Neuronal stem cell (in vitro differentiated cells): ENCODE measurements around the gene RPS6KA2.
A peak's percentile ranks its signal among the peaks of the same experiment; 100 is the strongest.

ENCODE experiments used
- DNase-seq: peaks from one replicate; pipeline ENCODE4 v3.0.0-alpha.2; 2013; ENCODE audit warnings: low spot score
- H2AFZ ChIP-seq: one replicate; pipeline ENCODE4 v1.6.1; 2013; ENCODE audit warnings: mild to moderate bottlenecking, low read length, inconsistent platforms
- H2AK5ac ChIP-seq: 2 replicates; pipeline ENCODE4 v1.6.1; 2013; ENCODE audit warnings: low read depth, mild to moderate bottlenecking, inconsistent platforms, low read length, moderate library complexity, mixed read lengths
- H2BK120ac ChIP-seq: 2 replicates; pipeline ENCODE4 v1.6.1; 2013; ENCODE audit warnings: low read depth, mild to moderate bottlenecking, inconsistent platforms, low read length, moderate library complexity, mixed read lengths
- H2BK12ac ChIP-seq: one replicate; pipeline ENCODE4 v1.6.1; 2013; ENCODE audit warnings: low read length, inconsistent platforms
- H2BK15ac ChIP-seq: 2 replicates; pipeline ENCODE4 v1.6.1; 2013; ENCODE audit warnings: mild to moderate bottlenecking, low read length, inconsistent platforms, mixed read lengths
- H2BK5ac ChIP-seq: one replicate; pipeline ENCODE4 v1.6.1; 2013; ENCODE audit warnings: inconsistent platforms, mild to moderate bottlenecking, low read length, moderate library complexity
- H3K14ac ChIP-seq: one replicate; pipeline ENCODE4 v1.6.1; 2013; ENCODE audit warnings: low read length, inconsistent platforms
- H3K18ac ChIP-seq: 2 replicates; pipeline ENCODE4 v1.6.1; 2013; ENCODE audit warnings: low read length, inconsistent platforms
- H3K23ac ChIP-seq: 2 replicates; pipeline ENCODE4 v1.6.1; 2013; ENCODE audit warnings: low read depth, mild to moderate bottlenecking, mixed read lengths, low read length, inconsistent platforms; ENCODE audit not compliant: poor library complexity
- H3K27ac ChIP-seq: replicated peaks from 3 replicates; pipeline ENCODE4 v1.5.1; 2013; ENCODE audit warnings: low read length, inconsistent platforms
- H3K27me3 ChIP-seq, 3 experiments: 2 replicates each; pipeline ENCODE4 v1.6.1; 2013; ENCODE audit warnings: low read length in 3 of 3, mild to moderate bottlenecking in 2 of 3, inconsistent platforms in 1 of 3, low read depth in 1 of 3, mixed read lengths in 1 of 3, moderate library complexity in 1 of 3; ENCODE audit not compliant: control insufficient read depth in 3 of 3, insufficient read depth in 3 of 3
- H3K36me3 ChIP-seq, 2 donors: replicated peaks in 1 of 2; 2 replicates each; pipeline ENCODE4 v1.6.1; 2013; ENCODE audit warnings: low read length in 2 of 2; ENCODE audit not compliant: control insufficient read depth in 2 of 2, insufficient read depth in 2 of 2
- H3K4ac ChIP-seq: 2 replicates; pipeline ENCODE4 v1.6.1; 2013; ENCODE audit warnings: inconsistent platforms, mild to moderate bottlenecking, low read length, moderate library complexity
- H3K4me1 ChIP-seq, 2 donors: 1 replicate in 1 of 2; 2 replicates in 1 of 2; pipeline ENCODE4 v1.6.1; 2013; ENCODE audit warnings: low read length in 2 of 2, low read depth in 1 of 2; ENCODE audit not compliant: control insufficient read depth in 2 of 2, insufficient read depth in 1 of 2
- H3K4me2 ChIP-seq: one replicate; pipeline ENCODE4 v1.6.1; 2013; ENCODE audit warnings: mild to moderate bottlenecking, low read length, inconsistent platforms; ENCODE audit not compliant: insufficient read depth, poor library complexity, severe bottlenecking
- H3K4me3 ChIP-seq, 2 donors: 2 replicates each; pipeline ENCODE4 v1.5.1; 2013; ENCODE audit warnings: low read length in 2 of 2, mild to moderate bottlenecking in 2 of 2, inconsistent platforms in 1 of 2, moderate library complexity in 1 of 2
- H3K79me1 ChIP-seq: one replicate; pipeline ENCODE4 v1.6.1; 2013; ENCODE audit warnings: low read depth, mild to moderate bottlenecking, inconsistent platforms, low read length, moderate library complexity
- H3K9ac ChIP-seq: one replicate; pipeline ENCODE4 v1.6.1; 2013; ENCODE audit warnings: mild to moderate bottlenecking, low read depth, low read length, inconsistent platforms; ENCODE audit not compliant: poor library complexity
- H3K9me3 ChIP-seq, 2 donors: replicated peaks in 1 of 2; 2 replicates each; pipeline versions ENCODE3 to v1.6.1; 2013; ENCODE audit warnings: low read length in 2 of 2, mild to moderate bottlenecking in 2 of 2, inconsistent platforms in 1 of 2, low read depth in 1 of 2, mixed read lengths in 1 of 2, moderate library complexity in 1 of 2; ENCODE audit not compliant: control insufficient read depth in 2 of 2, insufficient read depth in 1 of 2
- H4K8ac ChIP-seq: one replicate; pipeline ENCODE4 v1.6.1; 2013; ENCODE audit warnings: low read depth, mild to moderate bottlenecking, inconsistent platforms, low read length, moderate library complexity
- H4K91ac ChIP-seq: one replicate; pipeline ENCODE4 v1.6.1; 2013; ENCODE audit warnings: low read length, low read depth, mild to moderate bottlenecking, inconsistent platforms; ENCODE audit not compliant: poor library complexity
- WGBS, 2 donors: extraction: QIAGEN DNeasy Blood & Tissue Kit; methylation state at CpG; one replicate each; pipeline ENCODE4 v1.1.7; 2013; ENCODE audit warnings: missing lambda C conversion rate in 2 of 2, mixed read lengths in 1 of 2; ENCODE audit not compliant: insufficient read length in 2 of 2, insufficient replicate concordance in 1 of 2; ENCODE audit errors: extremely low coverage in 2 of 2; 5-methylcytosine and 5-hydroxymethylcytosine counted together

The RPS6KA2 gene

DNA sequence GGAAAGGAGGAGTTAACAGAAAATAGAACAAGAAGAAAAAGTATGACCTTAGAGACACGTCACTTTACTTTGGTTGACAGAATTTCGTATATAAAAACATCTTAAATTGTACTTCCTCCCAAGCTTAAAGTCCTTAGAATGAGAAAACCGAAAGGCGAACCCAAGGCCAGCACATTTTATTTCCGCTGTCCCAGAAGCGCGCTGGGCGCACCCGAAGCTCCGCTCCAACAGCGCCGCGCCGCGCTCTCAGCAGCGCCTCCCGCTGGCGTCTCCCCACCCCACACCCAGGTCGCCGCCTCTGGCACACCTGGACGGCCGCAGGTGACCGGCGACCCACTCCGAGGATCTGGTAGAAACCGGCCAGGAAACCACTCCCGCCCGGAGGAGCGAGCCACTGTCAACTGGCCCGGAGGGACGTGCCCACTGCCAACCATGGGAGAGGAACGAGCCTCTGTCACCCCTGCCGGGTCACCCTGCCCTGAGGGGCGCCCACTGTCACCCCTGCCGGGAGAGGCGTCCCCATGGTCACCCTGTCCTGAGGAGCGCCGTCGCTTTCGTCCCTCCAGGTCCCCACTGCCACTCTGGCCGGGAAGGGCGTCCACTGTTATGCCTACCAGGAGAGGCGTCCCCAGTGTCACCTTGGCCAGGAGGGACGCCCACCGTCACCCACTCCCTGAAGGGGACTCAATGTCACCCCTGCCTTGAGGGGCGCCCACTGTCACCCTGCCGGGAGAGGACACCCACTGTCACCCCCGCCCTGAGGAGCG, 245.1 kb downstream of the RPS6KA2 start:
- no peak overlapping the region for H2BK120ac ChIP-seq
- H2BK12ac ChIP-seq, result peak overlapping the region; percentile 4
- H3K79me1 ChIP-seq, result peaks cover 8% of the 10 kb centered on the region
- WGBS, 2 donors, result no CpG with 5 or more reads among the region's 49 CpGs
- H3K18ac ChIP-seq, result peak overlapping the region; percentile 57
- H3K4me3 ChIP-seq, result peak overlapping the region; percentile 60 to 95
- H3K4ac ChIP-seq, result no peak overlapping the region
- H2BK15ac ChIP-seq, result no peak overlapping the region
- peaks cover 0 to 2% (median 0%) of the 10 kb centered on the region in 3 experiments for H3K27me3 ChIP-seq
- peaks cover 0 to 2% of the 10 kb centered on the region in 2 donors for H3K4me1 ChIP-seq
- H3K14ac ChIP-seq, result peak overlapping the region; percentile 71
- no peaks in the 10 kb centered on the region for H3K9me3 ChIP-seq
- peak; percentile 20 for DNase-seq
- no peak overlapping the region for H2BK5ac ChIP-seq
- H4K8ac ChIP-seq, result no peak overlapping the region
- H3K36me3 ChIP-seq, result no peaks in the 10 kb centered on the region
- peak overlapping the region; percentile 99 for H3K4me2 ChIP-seq
- no peak overlapping the region for H3K27ac ChIP-seq
- no peak overlapping the region for H4K91ac ChIP-seq
- peak overlapping the region; percentile 77 for H3K9ac ChIP-seq
- H3K23ac ChIP-seq, result peak overlapping the region; percentile 85
- H2AK5ac ChIP-seq, result no peak overlapping the region
- H2AFZ ChIP-seq, result peak overlapping the region; percentile 96

DNA sequence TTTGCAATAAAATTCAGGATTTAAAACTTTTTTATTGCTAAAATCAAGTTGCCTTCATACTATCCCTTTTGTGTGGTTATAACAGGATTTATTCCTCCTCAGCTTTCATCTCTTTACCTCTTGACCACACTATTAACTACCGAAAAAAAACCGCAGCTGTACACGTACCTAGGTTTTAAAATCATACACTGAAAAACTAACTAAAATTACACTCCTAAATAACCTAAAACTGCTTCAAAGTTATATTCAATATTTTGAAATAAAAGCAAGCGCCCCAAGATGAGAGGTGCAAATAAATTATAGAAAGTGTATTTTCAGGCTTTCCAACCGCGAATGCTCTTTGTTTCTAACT, 245.7 kb downstream of the RPS6KA2 start:
- no peak overlapping the region for H4K8ac ChIP-seq
- H2AFZ ChIP-seq, result peak overlapping the region; percentile 96
- no peak overlapping the region for H3K14ac ChIP-seq
- peak overlapping the region; percentile 99 for H3K4me2 ChIP-seq
- H2BK5ac ChIP-seq, result no peak overlapping the region
- no peaks in the 10 kb centered on the region for H3K9me3 ChIP-seq
- H3K27me3 ChIP-seq, result peaks cover 0 to 2% (median 0%) of the 10 kb centered on the region in 3 experiments
- WGBS, 2 donors, result no CpG with 5 or more reads among the region's 6 CpGs
- no peak overlapping the region for H2AK5ac ChIP-seq
- H3K4ac ChIP-seq, result no peak overlapping the region
- peak overlapping the region in 1 of 2 donors; percentile 60 for H3K4me3 ChIP-seq
- no peak overlapping the region for H4K91ac ChIP-seq
- DNase-seq, result no peak
- peaks cover 8% of the 10 kb centered on the region for H3K79me1 ChIP-seq
- H2BK12ac ChIP-seq, result no peak overlapping the region
- H3K23ac ChIP-seq, result no peak overlapping the region
- peaks cover 0 to 2% of the 10 kb centered on the region in 2 donors for H3K4me1 ChIP-seq
- H2BK15ac ChIP-seq, result no peak overlapping the region
- no peak overlapping the region for H2BK120ac ChIP-seq
- H3K27ac ChIP-seq, result no peak overlapping the region
- H3K18ac ChIP-seq, result no peak overlapping the region
- H3K9ac ChIP-seq, result no peak overlapping the region
- H3K36me3 ChIP-seq, result no peaks in the 10 kb centered on the region

DNA sequence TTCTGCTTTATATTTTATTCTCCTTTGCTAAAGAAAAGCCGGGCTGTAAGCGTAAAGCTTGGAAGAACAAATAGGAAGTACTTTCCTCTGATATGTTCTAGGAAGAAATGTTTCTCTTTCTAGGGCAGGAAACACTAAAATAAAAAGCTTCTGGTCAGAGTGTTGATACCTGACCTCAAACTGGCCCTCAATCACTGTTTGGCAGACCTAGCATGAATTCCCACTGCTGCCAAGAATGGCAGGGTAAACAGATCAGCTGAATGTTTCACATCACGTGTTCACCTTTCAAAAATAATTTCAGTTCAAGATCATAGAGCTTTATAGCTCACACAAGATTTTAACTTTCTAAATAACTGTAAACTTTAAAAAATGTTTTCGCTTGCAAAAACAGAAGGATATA, 247.3 kb downstream of the RPS6KA2 start:
- no peak overlapping the region for H3K14ac ChIP-seq
- H3K4ac ChIP-seq, result no peak overlapping the region
- H2AFZ ChIP-seq, result no peak overlapping the region
- no peak overlapping the region for H3K27ac ChIP-seq
- H3K9ac ChIP-seq, result no peak overlapping the region
- H3K18ac ChIP-seq, result no peak overlapping the region
- H2AK5ac ChIP-seq, result no peak overlapping the region
- H3K4me2 ChIP-seq, result no peak overlapping the region
- no peaks in the 10 kb centered on the region for H3K36me3 ChIP-seq
- no peak overlapping the region for H2BK120ac ChIP-seq
- no peak overlapping the region for H2BK5ac ChIP-seq
- no peak overlapping the region for H3K4me3 ChIP-seq
- no peak overlapping the region for H2BK12ac ChIP-seq
- H3K9me3 ChIP-seq, result no peaks in the 10 kb centered on the region
- H3K79me1 ChIP-seq, result peaks cover 6% of the 10 kb centered on the region
- no peak overlapping the region for H2BK15ac ChIP-seq
- no peak overlapping the region for H4K91ac ChIP-seq
- no peak overlapping the region for H3K23ac ChIP-seq
- no peak for DNase-seq
- peaks cover 0 to 2% (median 0%) of the 10 kb centered on the region in 3 experiments for H3K27me3 ChIP-seq
- no peak overlapping the region for H4K8ac ChIP-seq
- no CpG with 5 or more reads among the region's 4 CpGs for WGBS, 2 donors
- H3K4me1 ChIP-seq, result peaks cover 0 to 2% of the 10 kb centered on the region in 2 donors

DNA sequence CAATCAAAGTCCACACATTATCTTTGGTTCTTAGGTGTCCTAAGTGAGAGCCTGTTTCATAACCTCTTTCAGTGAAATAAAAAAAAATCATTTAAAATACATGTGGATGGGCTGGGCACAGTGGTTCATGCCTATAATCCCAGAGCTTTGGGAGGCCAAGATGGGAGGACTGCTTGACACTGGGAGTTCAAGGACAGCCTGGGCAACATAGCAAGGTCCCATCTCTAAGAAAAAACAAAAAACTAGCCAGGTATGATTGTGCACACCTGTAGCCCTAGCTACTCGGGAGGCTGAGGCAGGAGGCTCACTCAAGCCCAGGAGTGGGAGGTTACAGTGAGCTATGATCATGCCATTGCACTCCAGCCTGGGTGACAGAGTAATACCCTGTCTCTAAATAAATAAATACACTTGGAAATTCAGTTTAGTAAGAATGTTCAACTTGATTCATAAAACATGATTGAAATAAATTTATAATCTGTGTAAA, 247.9 kb downstream of the RPS6KA2 start:
- Histone ChIP-seq H4K91ac (no peak overlapping the region), H2BK120ac (no peak overlapping the region), H3K4me2 (no peak overlapping the region), H3K27me3 (peaks cover 0 to 2% (median 0%) of the 10 kb centered on the region in 3 experiments), H3K14ac (no peak overlapping the region), H3K4me1 (peaks cover 0 to 2% of the 10 kb centered on the region in 2 donors), H4K8ac (no peak overlapping the region), H3K18ac (no peak overlapping the region), H3K79me1 (peaks cover 6% of the 10 kb centered on the region), H3K9ac (no peak overlapping the region), H2BK5ac (no peak overlapping the region), H2BK12ac (no peak overlapping the region), H3K27ac (no peak overlapping the region), H3K4ac (no peak overlapping the region), H2AK5ac (no peak overlapping the region), H2AFZ (no peak overlapping the region), H3K36me3 (no peaks in the 10 kb centered on the region), H3K4me3 (no peak overlapping the region), H2BK15ac (no peak overlapping the region), H3K9me3 (no peaks in the 10 kb centered on the region), H3K23ac (no peak overlapping the region)
- DNase-seq, result no peak
- no CpG with 5 or more reads among the region's 1 CpG for WGBS, 2 donors
